B cell (primary cell): Measurements from ENCODE around the gene TMEM132E. TPM values are rescaled to one million over a fixed set of nuclear protein-coding genes. Genes with fewer than 3 reads are reported as not detected.

Source experiments
- ATAC-seq: fragments of 200-7000 bp; cut with Tn5 transposase; one replicate; pipeline ENCODE4 v1.10.0; 2021; ENCODE audit warnings: low read depth, mild to moderate bottlenecking, moderate number of reproducible peaks, moderate library complexity
- CTCF ChIA-PET: fragments of 350-600 bp; sonication (Branson Sonifier 250); formaldehyde crosslinking; loops from one replicate; lab custom pipeline; 2021; ENCODE audit warnings: antibody characterized with exemption, inconsistent platforms; lab: Charles Lee
- POLR2A ChIA-PET: fragments of 350-600 bp; sonication (Branson Sonifier 250); formaldehyde crosslinking; loops from one replicate; lab custom pipeline; 2021; ENCODE audit warnings: antibody characterized with exemption; lab: Charles Lee
- DNase-seq: peaks from one replicate; pipeline ENCODE4 v3.0.0; 2013
- H2AFZ ChIP-seq: 2 replicates; pipeline ENCODE4 v1.6.1; 2012; ENCODE audit warnings: mild to moderate bottlenecking, low read depth, low read length; ENCODE audit not compliant: insufficient read depth, poor library complexity, severe bottlenecking
- H3K27ac ChIP-seq, 2 donors: 1 replicate in 1 of 2; 2 replicates in 1 of 2; pipeline ENCODE4 v1.5.1; 2012 to 2013; ENCODE audit warnings: low read length in 2 of 2, mild to moderate bottlenecking in 2 of 2, moderate library complexity in 1 of 2
- H3K27me3 ChIP-seq, 4 experiments: fragments of 200-600 bp in 1 of 4; sonication (generic) in 1 of 4; replicated peaks in 1 of 4; 1 replicate in 2 of 4; 2 replicates in 2 of 4; pipeline versions ENCODE4 v1.6.1 to v1.7.0; 2013 to 2016; ENCODE audit warnings: low read length in 3 of 4, mild to moderate bottlenecking in 2 of 4, mixed read lengths in 1 of 4, moderate library complexity in 1 of 4; ENCODE audit not compliant: insufficient read depth in 4 of 4, control insufficient read depth in 3 of 4; ENCODE audit errors: control extremely low read depth in 1 of 4
- H3K36me3 ChIP-seq, 2 experiments: replicated peaks in 1 of 2; 1 replicate in 1 of 2; 2 replicates in 1 of 2; pipeline versions ENCODE4 v1.6.1 to v1.7.1; 2013; ENCODE audit warnings: low read length in 1 of 2; ENCODE audit not compliant: insufficient read depth in 2 of 2, control insufficient read depth in 1 of 2; ENCODE audit errors: control extremely low read depth in 1 of 2, extremely low read depth in 1 of 2
- H3K4me1 ChIP-seq, 2 donors: fragments of 200-600 bp in 1 of 2; sonication (generic) in 1 of 2; 1 replicate in 1 of 2; 2 replicates in 1 of 2; pipeline versions ENCODE4 v1.5.1 to v1.6.1; 2013 to 2017; ENCODE audit warnings: low read length in 2 of 2; ENCODE audit not compliant: control insufficient read depth in 2 of 2, insufficient read depth in 2 of 2
- H3K4me2 ChIP-seq: replicated peaks from 2 replicates; pipeline ENCODE3; 2012; ENCODE audit warnings: mild to moderate bottlenecking, low read depth, low read length; ENCODE audit not compliant: poor library complexity, severe bottlenecking
- H3K4me3 ChIP-seq, 5 experiments: fragments of 200-600 bp in 1 of 5; sonication (generic) in 1 of 5; 1 replicate in 3 of 5; 2 replicates in 2 of 5; pipeline versions ENCODE4 v1.5.1 to v1.7.0; 2011 to 2016; ENCODE audit warnings: low read length in 4 of 5, mild to moderate bottlenecking in 4 of 5, low read depth in 2 of 5, control low read depth in 1 of 5, moderate library complexity in 1 of 5; ENCODE audit not compliant: insufficient read depth in 1 of 5; ENCODE audit errors: control extremely low read depth in 1 of 5, extremely low read depth in 1 of 5
- H3K79me2 ChIP-seq: fragments of 200-600 bp; sonication (generic); one replicate; pipeline ENCODE4 v1.6.0; 2016; ENCODE audit warnings: low read length; ENCODE audit not compliant: control insufficient read depth, insufficient read depth
- H3K9ac ChIP-seq: fragments of 200-600 bp; sonication (generic); 2 replicates; pipeline ENCODE4 v1.6.1; 2017; ENCODE audit warnings: mild to moderate bottlenecking, low read length, moderate library complexity
- H3K9me3 ChIP-seq, 3 donors: one replicate each; pipeline versions ENCODE4 v1.6.1 to v1.7.1; 2013; ENCODE audit warnings: low read length in 2 of 3; ENCODE audit not compliant: control insufficient read depth in 2 of 3, insufficient read depth in 1 of 3; ENCODE audit errors: control extremely low read depth in 1 of 3
- H4K20me1 ChIP-seq: 2 replicates; pipeline ENCODE4 v1.6.0; 2012; ENCODE audit warnings: mild to moderate bottlenecking, low read length; ENCODE audit not compliant: insufficient read depth, control insufficient read depth, poor library complexity, severe bottlenecking
- H3K27ac Mint-ChIP-seq: one replicate; pipeline ENCODE4 v1.8.0; 2021; ENCODE audit warnings: mixed read lengths
- H3K27me3 Mint-ChIP-seq: one replicate; pipeline ENCODE4 v1.8.0; 2021; ENCODE audit warnings: mixed read lengths
- H3K4me1 Mint-ChIP-seq: one replicate; pipeline ENCODE4 v1.8.0; 2021; ENCODE audit warnings: mixed read lengths
- H3K4me3 Mint-ChIP-seq: one replicate; pipeline ENCODE4 v1.8.0; 2021; ENCODE audit warnings: mixed read lengths
- H3K9me3 Mint-ChIP-seq: one replicate; pipeline ENCODE4 v1.8.0; 2022; ENCODE audit warnings: mixed read lengths; ENCODE audit not compliant: insufficient read depth
- CTCF ChIP-seq: fragments of 200-600 bp; IDR thresholded peaks from one replicate; pipeline ENCODE4 v1.8.0; 2022; ENCODE audit warnings: antibody characterized with exemption, mild to moderate bottlenecking
- EZH2 ChIP-seq: IDR thresholded peaks from 2 replicates; pipeline ENCODE4 v1.6.1; 2012; ENCODE audit warnings: borderline replicate concordance, low read depth, mild to moderate bottlenecking, moderate library complexity, low read length; ENCODE audit not compliant: insufficient read depth, poor library complexity, severe bottlenecking
- WGBS: methylation state at CpG from one replicate; pipeline ENCODE4 v1.1.5; 2013; ENCODE audit warnings: missing lambda C conversion rate; ENCODE audit not compliant: insufficient coverage; 5-methylcytosine and 5-hydroxymethylcytosine counted together
- intact Hi-C: fragments of 100-400 bp; cut with micrococcal nuclease; formaldehyde crosslinking; loops from one replicate; pipeline ENCODE4 v1.10.0; 2022
- polyA plus RNA-seq: library from polyadenylated mRNA; depleted of rRNA; stranded (reverse); fragments of >200 nt; gene quantifications from 2 replicates; pipeline ENCODE4 v1.2.3, GENCODE V29; 2012
- total RNA-seq, 2 donors: library from RNA; stranded (reverse); fragments of 120-200 nt in 1 of 2; gene quantifications; 1 replicate in 1 of 2; 2 replicates in 1 of 2; pipeline versions ENCODE4 v1.2.3 to v1.2.4, GENCODE V29; 2013 to 2022

TMEM132E gene
- total and polyA plus RNA-seq, 2 donors (not counting 1 experiment from before 2014, with no cell fraction given) = not detected

GRCh38 chr17:34575182-34575581 is 4.2 kb upstream of the TMEM132E start:
- TF ChIP-seq EZH2 = no peak
- no peak for TF ChIP-seq CTCF
- ATAC-seq = no peak
- ChIA-PET CTCF (interaction anchor here (0.8 kb wide), 1 partner anchor 11 kb away, joined by 3 read pairs; no protein-coding TSS in a partner anchor), POLR2A (no interaction called here)
- Histone ChIP-seq H4K20me1 (no peaks in the 10 kb centered on the region), H3K4me1 (peaks cover 12 to 16% of the 10 kb centered on the region in 2 donors), H3K27me3 (peaks cover 0 to 45% (median 24%) of the 10 kb centered on the region in 4 experiments), H3K4me2 (no peak overlapping the region), H3K9ac (no peak overlapping the region), H2AFZ (no peak overlapping the region), H3K79me2 (no peaks in the 10 kb centered on the region), H3K4me3 (no peak overlapping the region), H3K27ac (no peak overlapping the region), H3K36me3 (no peaks in the 10 kb centered on the region), H3K9me3 (peaks cover 0 to 5% (median 0%) of the 10 kb centered on the region in 3 donors)
- WGBS = 72% methylated on average over 3 of the region's 5 CpGs
- no peaks in the 10 kb centered on the region for H3K9me3 Mint-ChIP-seq
- peaks cover 9% of the 10 kb centered on the region for H3K4me1 Mint-ChIP-seq
- H3K27me3 Mint-ChIP-seq = peaks cover 84% of the 10 kb centered on the region
- no peak overlapping the region for H3K27ac Mint-ChIP-seq
- H3K4me3 Mint-ChIP-seq = no peak overlapping the region
- no peak for DNase-seq
- intact Hi-C loops = no loop called here

- Mint-ChIP-seq H3K4me3 (peak overlapping the region; percentile 72), H3K27ac (no peak overlapping the region), H3K27me3 (peaks cover 78% of the 10 kb centered on the region), H3K9me3 (no peaks in the 10 kb centered on the region), H3K4me1 (peaks cover 16% of the 10 kb centered on the region)
- Histone ChIP-seq H4K20me1 (no peaks in the 10 kb centered on the region), H2AFZ (no peak overlapping the region), H3K9me3 (peaks cover 0 to 9% (median 0%) of the 10 kb centered on the region in 3 donors), H3K4me2 (no peak overlapping the region), H3K27ac (no peak overlapping the region), H3K27me3 (peaks cover 0 to 62% (median 31%) of the 10 kb centered on the region in 4 experiments), H3K79me2 (no peaks in the 10 kb centered on the region), H3K36me3 (no peaks in the 10 kb centered on the region), H3K4me1 (peaks cover 23 to 30% of the 10 kb centered on the region in 2 donors), H3K9ac (no peak overlapping the region), H3K4me3 (no peak overlapping the region)
- intact Hi-C loops = no loop called here
- no peak for DNase-seq
- 50% methylated on average over 1 of the region's 3 CpGs for WGBS
- ATAC-seq = no peak
- TF ChIP-seq EZH2 (no peak), CTCF (no peak)
- POLR2A ChIA-PET = no interaction called here
- CTCF ChIA-PET = no interaction called here
Measured at GRCh38 chr17:34578016-34578415, 1.4 kb upstream of the TMEM132E start.
